ENCODE data around the gene ASCL2. TPM values are rescaled to one million over a fixed set of nuclear protein-coding genes. Genes with fewer than 3 reads are reported as not detected.

Gene ASCL2
- total and polyA plus RNA-seq, 2 of the 4 experiments (the other 2 are of a cell fraction): not detected

Other genes starting within 250 kb of the ASCL2 start
- 2.3 and 5.0 TPM in 2 replicates for gene IGF2, start 131.2 kb downstream of the ASCL2 start, total RNA-seq (2012; rRNA removed)
- gene IGF2, start 131.2 kb downstream of the ASCL2 start, polyA plus RNA-seq (2012; rRNA removed): 17.5 and 21.8 TPM in 2 replicates
- not detected in 2 replicates for gene INS, start 109.4 kb downstream of the ASCL2 start, total RNA-seq (2012; rRNA removed)
- gene INS, start 109.4 kb downstream of the ASCL2 start, polyA plus RNA-seq (2012; rRNA removed): not detected in 2 replicates
- gene TH, start 98.8 kb downstream of the ASCL2 start, total RNA-seq (2012; rRNA removed): not detected in 2 replicates
- 0.06 and 0.10 TPM in 2 replicates for gene TH, start 98.8 kb downstream of the ASCL2 start, polyA plus RNA-seq (2012; rRNA removed)
- not detected in 2 replicates for gene C11orf21, start 31.3 kb upstream of the ASCL2 start, total RNA-seq (2012; rRNA removed)
- gene C11orf21, start 31.3 kb upstream of the ASCL2 start, polyA plus RNA-seq (2012; rRNA removed): not detected in 2 replicates
- not detected in 2 replicates for gene TSPAN32, start 31.4 kb upstream of the ASCL2 start, total RNA-seq (2012; rRNA removed)
- 0.07 TPM in 1 of 2 replicates, not detected in the other for gene TSPAN32, start 31.4 kb upstream of the ASCL2 start, polyA plus RNA-seq (2012; rRNA removed)
- 119 and 159 TPM in 2 replicates for gene CD81, start 106.7 kb upstream of the ASCL2 start, total RNA-seq (2012; rRNA removed)
- 566 and 689 TPM in 2 replicates for gene CD81, start 106.7 kb upstream of the ASCL2 start, polyA plus RNA-seq (2012; rRNA removed)
- gene TSSC4, start 130.2 kb upstream of the ASCL2 start, total RNA-seq (2012; rRNA removed): 40.0 and 45.3 TPM in 2 replicates
- gene TSSC4, start 130.2 kb upstream of the ASCL2 start, polyA plus RNA-seq (2012; rRNA removed): 34.9 and 43.2 TPM in 2 replicates
- gene TRPM5, start 173.9 kb upstream of the ASCL2 start, total RNA-seq (2012; rRNA removed): not detected in 2 replicates
- gene TRPM5, start 173.9 kb upstream of the ASCL2 start, polyA plus RNA-seq (2012; rRNA removed): not detected in 2 replicates
- gene KCNQ1, start 174.4 kb upstream of the ASCL2 start, total RNA-seq (2012; rRNA removed): not detected in 2 replicates
- gene KCNQ1, start 174.4 kb upstream of the ASCL2 start, polyA plus RNA-seq (2012; rRNA removed): 0.07 TPM in 1 of 2 replicates, not detected in the other

All from IMR-90 (cell line).